NOMO-1 treated with DMSO at 0.1 percent for 48 hours (cell line): ENCODE results near the gene IGFBP6.

Experiments used
- DNase-seq: peaks from one replicate; lab custom pipeline; 2025; ENCODE audit not compliant: unreplicated experiment; lab: John Stamatoyannopoulos, UW

IGFBP6 gene

GRCh38 chr12:53058674-53059433 lies 38.6 kb upstream of the IGFBP6 start:
- DNase-seq: no peak

- DNase-seq: no peak
Observed at GRCh38 chr12:53059434-53060063, 37.9 kb upstream of the IGFBP6 start.

- no peak for DNase-seq
Observed at GRCh38 chr12:53060064-53060720, 37.3 kb upstream of the IGFBP6 start.

- DNase-seq: no peak
Observed at GRCh38 chr12:53060721-53061276, 36.7 kb upstream of the IGFBP6 start.

GRCh38 chr12:53061404-53062010 lies 36.0 kb upstream of the IGFBP6 start:
- no peak for DNase-seq

GRCh38 chr12:53062011-53062961 lies 35.2 kb upstream of the IGFBP6 start:
- DNase-seq: no peak

- DNase-seq: no peak
Observed at GRCh38 chr12:53062977-53063707, 34.3 kb upstream of the IGFBP6 start.

GRCh38 chr12:53063708-53064612 lies 33.5 kb upstream of the IGFBP6 start:
- DNase-seq: no peak

- DNase-seq: no peak
Observed at GRCh38 chr12:53064613-53065436, 32.6 kb upstream of the IGFBP6 start.

- DNase-seq: no peak
Observed at GRCh38 chr12:53065470-53065869, 32.0 kb upstream of the IGFBP6 start.

GRCh38 chr12:53065975-53066931 lies 31.2 kb upstream of the IGFBP6 start:
- DNase-seq: no peak

GRCh38 chr12:53067074-53067992 lies 30.1 kb upstream of the IGFBP6 start:
- no peak for DNase-seq

GRCh38 chr12:53067993-53068770 lies 29.3 kb upstream of the IGFBP6 start:
- no peak for DNase-seq

- DNase-seq: no peak
Observed at GRCh38 chr12:53068811-53069585, 28.5 kb upstream of the IGFBP6 start.
